Glomerular visceral epithelial cell (primary cell): ENCODE measurements around the gene HCN1.

Experiments
- DNase-seq: peaks from one replicate; pipeline ENCODE4 v3.0.0-alpha.2; 2016; ENCODE audit errors: extremely low spot score

The HCN1 gene

DNA sequence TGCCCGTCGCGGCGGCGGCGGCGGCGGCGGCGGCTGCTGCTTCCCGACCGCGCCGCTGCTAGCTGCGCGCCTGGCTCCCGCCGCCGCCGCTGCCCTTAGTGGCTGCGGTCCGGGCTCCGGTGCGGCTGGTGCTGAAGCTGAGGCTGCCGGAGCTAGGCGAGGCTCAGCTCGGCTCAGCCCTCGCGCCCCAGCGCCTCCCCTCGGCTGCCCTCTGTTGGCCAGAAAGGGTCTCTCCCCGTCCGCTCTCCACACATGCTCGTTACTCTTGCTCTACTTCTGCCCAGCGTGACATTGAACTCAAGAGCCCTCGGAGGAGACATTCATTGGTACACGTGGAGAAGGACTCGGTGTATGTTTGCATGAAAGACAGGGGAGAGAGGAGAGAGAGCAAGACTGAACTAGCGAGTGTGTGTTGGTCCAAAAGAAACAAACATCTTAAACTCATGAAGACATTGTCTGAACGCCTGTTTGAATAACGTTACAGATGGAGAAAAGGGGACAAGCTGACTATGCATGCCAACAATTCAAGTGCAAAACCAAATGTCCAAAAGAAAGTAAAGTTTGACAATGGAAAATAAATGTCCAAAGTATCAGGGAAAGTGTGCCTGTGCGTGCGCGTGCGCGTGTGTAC is at the start of gene HCN1:
TSS of gene HCN1 (minus strand) at position 175 of the 631 bp plus-strand sequence.
- DNase-seq: peak; percentile 39

DNA sequence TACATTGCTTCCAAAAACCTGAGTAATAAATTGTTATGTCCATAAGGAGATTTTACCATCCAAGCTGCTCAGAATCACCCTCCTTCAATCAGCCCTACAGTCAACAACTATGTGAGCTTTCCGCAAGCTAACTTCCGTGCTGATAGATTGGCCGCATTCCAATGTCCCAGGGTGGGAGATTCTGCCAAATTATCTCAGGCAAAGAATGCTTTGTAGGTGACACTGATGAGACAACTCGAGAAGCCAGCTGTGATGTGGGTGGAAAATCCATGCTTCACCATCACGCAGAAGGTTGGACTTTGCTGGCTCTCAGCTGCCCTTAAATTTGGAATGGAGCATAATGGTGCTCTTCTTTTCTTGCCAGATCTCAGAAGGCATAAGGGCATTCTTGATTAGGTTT is 44.9 kb upstream of the HCN1 start:
- DNase-seq: no peak

DNA sequence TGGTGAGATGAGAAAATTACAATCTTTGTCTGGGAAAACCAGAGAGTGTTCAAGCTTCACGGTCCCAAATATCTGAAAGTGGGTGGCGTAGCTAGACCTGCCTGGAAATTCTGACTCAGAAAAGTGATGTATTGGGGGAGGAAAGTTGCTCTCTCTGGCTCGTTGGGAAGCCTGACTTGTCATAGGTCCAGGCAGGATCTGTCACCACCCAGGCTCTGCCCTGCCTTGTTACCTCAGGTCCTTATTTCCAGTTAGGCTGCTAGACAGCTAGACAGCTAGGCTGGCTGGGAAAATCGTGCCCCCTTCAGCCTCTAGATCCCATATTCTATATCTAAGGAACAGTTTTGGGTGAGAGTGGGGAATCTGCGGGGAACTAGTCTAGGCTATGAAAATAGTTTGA is 41.0 kb upstream of the HCN1 start:
- no peak for DNase-seq

DNA sequence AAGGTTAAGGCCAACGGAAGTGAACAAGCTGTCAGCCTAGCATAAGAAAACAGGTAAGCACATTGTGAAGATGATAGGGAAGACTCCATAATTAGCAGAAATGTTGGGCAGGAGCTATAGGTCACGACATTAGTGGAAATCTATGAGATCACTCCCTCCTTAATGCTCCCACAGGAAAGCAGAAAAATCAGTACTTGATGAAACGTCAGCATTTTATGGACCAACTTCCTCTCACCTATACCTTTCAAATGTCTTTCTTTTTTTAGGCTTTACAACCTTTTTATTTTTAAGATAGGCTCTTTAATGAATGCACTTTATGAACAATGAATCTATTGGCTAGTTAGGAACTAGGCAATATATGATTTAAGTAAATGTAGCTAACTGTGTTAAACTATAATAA is 29.4 kb upstream of the HCN1 start:
- no peak for DNase-seq

DNA sequence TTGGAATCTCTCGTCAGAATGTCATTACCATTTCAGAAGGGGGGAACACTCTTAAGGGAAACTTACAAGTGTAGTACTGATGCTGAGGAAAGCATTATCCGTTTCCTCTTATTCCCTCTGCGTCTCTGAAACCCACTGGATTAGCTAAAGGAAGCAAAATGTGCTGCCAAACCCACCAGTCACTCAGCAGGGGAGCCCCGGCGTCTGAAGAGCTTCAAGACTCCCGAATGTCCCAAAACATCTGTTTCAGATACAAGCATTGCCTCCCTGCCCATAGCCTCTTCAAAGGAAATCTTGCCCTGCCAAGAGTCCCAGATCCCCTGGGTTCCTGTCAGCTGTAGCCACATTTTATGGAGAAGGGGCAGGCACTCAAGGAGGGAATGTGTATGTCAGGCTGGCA is 1.0 kb upstream of the HCN1 start:
- DNase-seq: no peak

DNA sequence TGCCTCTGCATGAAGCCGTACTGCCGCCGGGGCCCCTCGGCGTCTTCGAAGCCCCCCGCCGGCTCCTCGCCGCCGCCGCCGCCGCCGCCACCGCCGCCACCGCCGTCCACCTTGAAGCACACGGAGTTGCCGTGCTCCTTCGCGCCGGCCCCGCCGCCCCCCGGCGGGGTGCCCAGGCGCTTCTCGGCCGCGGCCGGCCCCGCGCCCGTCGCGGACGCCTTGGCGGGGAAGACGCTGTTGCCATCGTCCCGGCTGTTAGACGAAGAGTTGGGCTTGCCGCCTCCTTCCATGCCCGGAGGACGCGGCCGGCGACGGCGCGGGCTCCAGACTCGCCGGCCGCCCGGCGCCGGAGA is 400 bp downstream of the HCN1 start:
- DNase-seq: no peak

DNA sequence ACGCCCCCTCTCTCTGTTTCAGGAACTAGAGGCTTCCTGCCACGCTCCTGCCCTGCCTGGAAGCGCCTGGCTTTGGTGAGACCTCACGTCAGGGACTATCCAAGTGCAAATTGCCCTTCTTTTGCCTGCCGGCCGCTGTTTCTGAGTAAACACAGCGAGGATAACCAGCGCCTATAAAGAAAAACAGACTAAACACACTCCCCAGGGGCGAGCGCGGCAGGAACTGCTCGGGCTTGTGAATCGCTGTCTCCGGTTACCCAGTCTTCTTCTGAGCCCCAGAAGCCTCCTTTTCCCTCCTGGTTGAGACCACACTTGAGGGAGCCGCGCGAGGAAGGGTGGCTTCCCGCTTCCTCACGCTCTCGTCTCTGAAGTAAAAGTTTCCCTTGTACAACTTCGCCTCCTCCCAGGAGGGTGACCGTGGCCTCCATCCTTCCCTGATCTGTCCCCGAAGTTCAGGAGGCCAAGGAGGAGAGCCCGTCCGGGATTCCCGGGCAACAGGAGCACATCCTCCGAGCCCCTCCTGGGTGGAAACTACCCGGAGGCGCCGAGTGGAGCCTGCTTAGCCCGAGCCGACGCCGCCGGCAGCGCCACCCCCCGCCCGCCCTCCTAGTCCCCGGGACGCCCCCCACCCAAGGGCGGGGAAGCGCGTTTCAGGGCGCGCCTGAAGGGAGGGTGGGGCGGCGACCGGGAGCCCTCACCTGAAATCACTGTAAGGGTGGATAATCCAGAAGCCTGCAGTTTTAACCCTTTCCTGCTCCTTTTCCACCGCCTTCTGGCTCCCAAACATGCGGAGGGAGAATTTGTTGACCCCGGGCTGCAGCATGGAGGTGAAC is 993 bp downstream of the HCN1 start:
- no peak for DNase-seq

DNA sequence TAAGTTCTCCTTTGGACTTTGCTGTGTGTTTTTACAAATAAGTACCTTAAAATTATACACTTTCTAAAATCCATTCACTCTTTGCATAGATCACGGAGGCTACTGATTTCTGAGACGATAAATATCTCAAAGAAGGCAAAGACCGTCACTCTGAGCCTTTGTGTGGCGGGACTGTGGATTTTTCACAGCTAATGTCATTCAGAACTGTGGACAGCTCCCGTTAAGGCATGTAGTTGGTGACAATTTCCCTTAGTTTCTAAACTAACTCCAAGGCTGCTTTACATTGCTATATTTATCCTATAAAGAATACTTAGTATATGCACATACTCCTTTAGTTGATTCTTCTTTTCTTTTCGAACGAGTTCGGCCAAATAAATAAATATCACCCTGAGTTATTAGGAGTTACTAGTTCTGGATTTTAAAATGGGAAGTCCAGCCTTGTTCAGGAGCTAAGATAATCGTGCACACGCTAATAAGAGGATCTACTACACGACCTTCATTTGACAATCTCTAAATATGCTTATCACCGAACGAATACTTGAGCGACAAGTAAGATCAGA is 1.8 kb downstream of the HCN1 start:
- no peak for DNase-seq

DNA sequence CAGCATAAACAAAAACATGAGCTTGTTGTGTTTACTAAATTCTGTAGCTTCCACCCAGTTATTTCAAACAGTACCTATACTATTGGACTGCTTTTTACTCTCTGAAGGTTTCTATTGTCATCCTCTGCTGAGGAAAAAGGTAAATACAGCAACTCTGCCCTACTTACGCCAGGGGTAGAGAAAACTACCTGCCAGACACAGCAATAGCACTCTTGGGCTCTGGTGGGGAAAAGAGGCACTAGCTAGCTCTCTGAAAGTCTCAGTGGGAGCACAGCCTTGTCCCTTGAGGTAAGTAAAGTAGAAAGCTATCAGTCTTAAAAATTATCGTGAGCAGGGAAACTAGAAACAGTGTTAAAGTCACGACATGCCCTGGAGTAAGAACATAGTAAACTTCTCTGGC is 3.7 kb downstream of the HCN1 start:
- no peak for DNase-seq

DNA sequence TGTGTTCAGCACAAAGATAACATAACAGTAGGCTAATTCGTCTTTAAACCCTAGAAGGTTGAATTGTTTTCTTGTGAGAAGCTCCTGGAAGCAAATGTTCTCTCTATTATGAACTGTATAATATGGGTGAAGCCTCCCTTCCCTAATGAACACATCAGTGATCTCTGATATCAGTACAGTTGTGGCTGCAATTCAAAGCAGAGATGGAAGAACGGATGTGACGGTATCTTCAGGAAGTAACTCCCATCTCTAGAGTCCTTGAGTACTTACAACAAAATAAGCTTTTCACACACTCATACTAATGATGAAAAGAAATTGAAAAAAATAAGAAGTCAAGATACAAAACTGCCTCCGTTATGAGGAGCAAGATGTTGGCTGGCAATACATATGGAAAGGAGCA is 4.5 kb downstream of the HCN1 start:
- DNase-seq: no peak

DNA sequence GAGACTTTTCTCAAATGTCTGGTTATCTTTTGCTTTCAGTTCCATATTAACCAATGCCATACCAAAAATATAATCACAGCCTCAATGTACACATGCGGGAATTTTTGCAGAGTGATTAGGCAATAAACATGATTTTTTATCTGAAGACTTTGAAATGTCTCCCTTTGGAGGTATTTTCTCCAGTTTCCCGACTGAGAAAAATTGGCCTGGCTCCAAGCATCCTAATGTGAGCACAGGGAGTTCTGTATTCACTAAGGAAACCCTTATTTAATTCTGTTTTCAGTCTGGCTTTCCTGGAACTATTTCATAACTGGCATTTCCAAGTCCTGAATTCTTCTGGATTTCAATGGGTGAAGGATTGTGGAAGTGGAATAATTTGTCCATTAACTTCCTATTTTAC is 8.5 kb downstream of the HCN1 start:
- DNase-seq: no peak

DNA sequence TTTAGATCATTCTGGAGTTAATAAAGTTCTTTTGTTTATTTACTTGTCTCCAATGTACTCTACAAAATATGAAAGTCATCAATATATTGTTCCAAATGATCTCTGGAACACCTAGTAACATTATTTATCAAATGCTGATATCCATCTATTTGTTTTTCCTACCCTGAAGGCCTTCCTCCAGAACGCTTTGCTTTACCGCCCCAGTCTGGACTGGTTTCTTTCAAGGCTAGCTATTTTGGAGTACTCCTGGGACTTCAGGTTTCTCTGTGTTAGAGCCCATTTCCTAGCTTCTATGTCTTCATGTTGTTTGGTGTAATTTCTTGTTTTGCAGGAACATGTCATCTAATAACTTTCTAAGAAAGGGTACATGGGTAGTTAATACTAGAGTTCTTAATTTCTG is 9.6 kb downstream of the HCN1 start:
- no peak for DNase-seq

DNA sequence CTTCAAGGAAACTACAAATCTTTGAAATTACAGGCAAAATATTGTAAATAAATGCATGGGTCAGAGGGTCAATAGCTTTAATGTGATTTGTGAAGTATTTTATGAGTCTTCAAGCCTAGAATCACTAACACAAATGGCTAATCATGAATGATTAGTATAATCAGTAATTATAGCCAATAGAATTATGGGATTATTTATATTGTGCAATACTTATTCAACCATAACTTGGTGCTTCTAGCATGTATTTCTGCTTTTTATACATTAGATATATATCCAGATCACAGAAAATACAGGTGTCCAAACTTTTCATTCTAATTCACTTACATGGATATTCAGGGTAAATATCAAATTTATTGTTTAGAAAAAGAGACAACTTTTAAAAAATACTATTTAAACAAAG is 12.1 kb downstream of the HCN1 start:
- DNase-seq: no peak

DNA sequence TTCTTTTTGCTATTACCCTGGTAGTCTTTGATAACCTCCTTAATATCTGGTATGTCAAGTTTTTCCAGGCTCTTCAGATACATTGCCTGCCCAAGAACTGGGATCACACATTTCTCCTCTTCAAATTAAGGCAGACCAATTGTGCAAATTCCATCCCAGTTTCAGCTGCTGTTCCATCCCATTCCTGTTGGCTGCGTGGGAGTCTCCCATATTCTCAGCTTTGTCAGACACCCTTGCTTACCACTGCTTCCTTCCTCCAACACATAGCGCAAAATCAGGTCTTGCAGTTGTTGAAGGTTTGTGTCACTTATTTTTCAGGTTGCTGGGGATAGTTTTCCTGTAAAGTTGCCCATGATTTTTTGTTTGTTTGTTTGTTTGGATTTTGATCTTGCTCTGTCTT is 15.2 kb downstream of the HCN1 start:
- no peak for DNase-seq

DNA sequence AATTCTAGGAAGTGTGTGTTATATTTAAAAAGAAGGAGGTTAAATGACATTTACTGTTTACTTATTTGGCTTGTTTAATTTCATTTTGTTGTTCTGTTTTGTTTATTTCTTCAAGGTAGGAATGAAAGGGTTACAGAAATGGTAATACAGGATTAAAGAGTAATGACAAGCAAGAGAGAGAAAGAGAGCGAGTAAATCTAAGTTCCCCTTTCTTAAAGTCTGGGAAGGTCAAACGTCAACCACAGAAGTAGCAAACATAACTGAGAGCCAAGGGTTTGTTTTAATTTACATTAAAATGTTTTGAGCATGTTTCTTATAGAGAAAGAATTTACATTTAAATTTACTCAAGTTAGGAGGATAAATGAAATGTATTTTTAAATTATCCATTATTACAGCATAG is 18.7 kb downstream of the HCN1 start:
- no peak for DNase-seq

DNA sequence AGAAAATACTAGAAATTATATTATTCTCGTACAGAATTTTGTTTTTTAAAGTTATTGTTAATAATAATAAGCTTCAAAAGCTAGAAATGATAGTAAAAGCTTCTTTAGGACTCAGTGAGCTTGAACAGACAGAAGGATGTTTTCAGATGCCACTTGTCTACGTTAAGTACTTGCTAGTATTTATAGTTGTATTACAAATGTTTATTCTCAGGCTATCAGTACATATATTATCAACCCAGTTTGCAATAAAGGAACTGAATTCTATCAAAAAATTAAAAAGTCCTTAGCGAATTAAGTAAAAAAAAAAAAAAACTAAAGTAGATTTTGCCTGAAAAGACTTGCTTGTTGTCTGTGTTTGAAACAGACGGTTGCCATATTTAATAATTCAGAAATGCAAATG is 23.9 kb downstream of the HCN1 start:
- no peak for DNase-seq

DNA sequence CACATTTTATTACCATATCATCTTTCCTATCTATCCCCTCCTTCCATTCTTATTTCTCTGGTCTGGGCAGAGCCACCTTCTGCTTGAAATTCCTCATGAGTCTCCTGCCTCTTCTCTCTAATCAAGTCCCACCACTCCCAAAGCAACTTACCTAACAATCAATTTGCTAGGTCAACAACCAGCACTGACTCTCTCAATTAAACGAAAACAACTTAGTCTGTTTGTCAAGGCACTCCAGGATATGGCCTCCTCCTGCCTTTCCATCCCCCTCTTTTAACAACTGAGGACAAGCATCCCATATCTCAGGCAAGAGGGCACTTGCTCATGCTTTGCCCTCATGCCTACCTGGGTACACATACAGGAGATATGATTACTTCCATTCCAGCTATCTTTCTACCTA is 47.4 kb downstream of the HCN1 start:
- DNase-seq: no peak

DNA sequence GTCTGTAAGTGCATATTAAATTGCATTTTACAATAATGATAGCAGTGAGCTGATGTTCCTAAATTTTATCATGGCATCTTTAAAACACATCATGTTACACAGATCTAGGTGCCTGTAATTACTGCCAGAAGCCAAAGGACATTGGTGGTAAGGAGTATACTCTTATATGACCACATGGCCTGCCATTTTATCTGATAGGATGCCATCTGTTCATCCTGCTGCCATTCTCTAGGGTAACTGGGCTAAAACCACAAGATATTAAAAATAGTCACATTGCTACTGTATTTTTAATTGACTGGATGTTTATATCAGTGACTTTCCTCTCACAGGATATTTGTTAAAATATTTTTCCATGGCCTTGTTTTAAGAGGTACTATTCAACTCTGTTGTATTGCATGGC is 53.1 kb downstream of the HCN1 start:
- DNase-seq: no peak

DNA sequence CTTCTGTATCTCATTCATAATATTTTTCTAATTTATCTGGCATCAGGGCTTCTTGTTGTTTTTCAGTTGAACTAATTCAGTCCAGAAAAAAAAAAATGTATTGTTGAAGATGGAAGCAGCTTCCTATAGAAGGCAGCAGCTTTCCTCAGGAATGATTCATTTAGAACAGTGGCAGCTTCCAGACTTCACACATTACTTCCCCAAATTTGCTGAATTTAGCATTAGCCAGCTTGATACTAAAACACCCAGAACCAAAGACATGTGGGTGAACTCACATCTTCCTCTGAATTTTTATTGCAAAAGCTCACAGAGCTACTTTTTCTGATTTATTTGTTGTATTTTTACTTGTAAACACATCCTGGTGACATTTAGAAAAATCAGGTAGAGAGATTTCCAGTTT is 53.8 kb downstream of the HCN1 start:
- DNase-seq: no peak

DNA sequence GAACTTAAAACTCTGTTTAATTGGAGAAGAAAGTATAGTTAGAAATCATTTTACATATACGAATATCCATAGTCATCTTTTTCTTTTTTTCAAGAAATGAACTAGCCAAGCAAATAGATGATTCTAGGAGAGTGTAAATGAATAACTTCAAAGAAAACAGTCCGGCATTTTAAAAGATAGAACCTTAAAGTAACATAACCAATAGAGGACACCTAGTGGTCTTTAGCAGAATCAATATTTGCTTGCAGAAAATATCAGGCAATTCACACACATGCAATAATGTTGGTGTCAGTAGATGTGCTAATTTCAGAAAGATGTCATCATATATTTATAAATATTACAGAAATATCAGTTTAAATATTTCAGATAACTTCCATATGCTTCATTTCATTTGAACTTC is 57.1 kb downstream of the HCN1 start:
- no peak for DNase-seq

DNA sequence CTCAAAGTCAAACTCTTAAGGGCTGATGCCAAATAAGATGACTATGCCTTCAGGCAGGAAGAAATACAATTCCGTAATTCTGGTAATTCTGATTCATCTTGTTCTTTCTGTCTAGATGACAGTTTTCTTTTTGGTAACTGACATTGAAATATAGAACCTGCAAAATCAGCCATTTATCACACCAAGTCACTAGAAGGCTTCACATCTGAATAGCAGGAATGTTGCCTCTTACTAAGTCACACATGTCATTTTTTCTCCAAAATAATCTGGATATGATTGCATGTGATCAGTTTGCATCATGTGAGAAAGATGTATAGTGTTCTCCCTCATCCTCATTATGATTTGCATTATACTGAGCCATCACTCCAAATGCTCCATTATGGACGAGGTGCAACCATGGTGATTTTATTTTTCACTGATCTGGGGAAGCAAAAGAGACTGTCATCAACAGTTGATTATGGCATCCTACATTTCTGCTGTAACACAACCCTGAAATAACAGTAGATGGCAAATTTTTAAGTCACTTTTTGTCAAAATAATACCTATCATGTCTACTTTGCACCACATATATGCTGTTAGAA is 69.0 kb downstream of the HCN1 start:
- DNase-seq: no peak

DNA sequence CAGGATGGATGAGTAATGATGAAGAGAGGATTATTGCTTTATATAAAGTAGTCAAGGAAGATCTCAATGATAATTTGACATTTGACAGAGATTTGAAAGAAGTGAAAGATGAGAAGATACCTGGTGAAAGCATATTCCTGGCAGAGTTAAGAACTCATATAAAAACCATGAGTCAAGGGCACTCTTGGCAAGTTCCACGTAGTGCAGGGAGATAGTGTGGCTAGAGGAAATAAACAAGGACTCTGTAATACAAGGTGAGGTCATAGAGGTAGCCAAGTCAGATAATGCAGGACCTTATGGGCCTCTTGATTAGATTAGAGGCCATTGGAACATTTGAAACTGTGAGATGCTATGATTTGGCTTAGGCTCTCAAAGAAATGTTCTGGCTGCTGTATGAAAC is 72.3 kb downstream of the HCN1 start:
- DNase-seq: no peak

DNA sequence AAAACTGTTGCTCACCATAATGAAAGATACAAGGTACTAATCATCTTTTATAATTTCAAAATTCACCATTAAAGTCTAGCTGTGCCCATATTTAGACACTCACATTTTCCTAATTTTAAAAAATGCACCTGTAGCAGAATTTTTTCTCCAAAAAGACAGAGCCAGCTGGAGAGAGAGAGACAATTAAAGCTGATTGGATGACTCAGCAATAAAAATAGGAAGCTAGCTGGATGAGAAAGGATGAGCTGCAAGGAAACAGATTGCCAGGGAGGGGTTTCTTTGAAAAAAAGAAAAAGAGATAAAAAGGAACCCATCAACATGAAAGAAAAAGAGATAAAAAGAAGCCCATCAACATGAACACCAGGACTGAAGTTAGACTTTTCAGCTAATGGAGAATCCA is 73.8 kb downstream of the HCN1 start:
- DNase-seq: no peak
